Thoracic aorta (tissue), 2 donors: Measurements from ENCODE around the gene MPDU1. TPM values are rescaled to one million over a fixed set of nuclear protein-coding genes. Genes with fewer than 3 reads are reported as not detected.
A peak's percentile ranks its signal among the peaks of the same experiment; 100 is the strongest.

ENCODE experiments used
- ATAC-seq: fragments of 150-250 bp; one replicate; pipeline ENCODE4 v1.8.0; 2017; ENCODE audit warnings: low read depth; ENCODE audit not compliant: insufficient number of reproducible peaks, low FRiP score
- DNase-seq: peaks from one replicate; pipeline ENCODE4 v3.0.0-alpha.2; 2020; ENCODE audit warnings: low spot score
- H3K27ac ChIP-seq, 2 donors: fragments of 200-600 bp; sonication (generic); 1 replicate in 1 of 2; 2 replicates in 1 of 2; pipeline ENCODE4 v1.5.1; 2016; ENCODE audit warnings: mild to moderate bottlenecking in 2 of 2, moderate library complexity in 2 of 2
- H3K27me3 ChIP-seq: fragments of 200-600 bp; sonication (generic); replicated peaks from 2 replicates; pipeline ENCODE4 v1.6.0; 2016; ENCODE audit warnings: mild to moderate bottlenecking; ENCODE audit not compliant: insufficient read depth
- H3K36me3 ChIP-seq: fragments of 200-600 bp; sonication (generic); one replicate; pipeline ENCODE4 v1.5.1; 2016
- H3K4me1 ChIP-seq, 2 donors: fragments of 200-600 bp; sonication (generic); 1 replicate in 1 of 2; 2 replicates in 1 of 2; pipeline versions ENCODE4 v1.5.1 to v1.6.0; 2016; ENCODE audit warnings: low read depth in 2 of 2, mild to moderate bottlenecking in 1 of 2; ENCODE audit not compliant: control insufficient read depth in 1 of 2
- H3K4me3 ChIP-seq: fragments of 200-600 bp; sonication (generic); 2 replicates; pipeline ENCODE4 v1.5.1; 2016; ENCODE audit warnings: mild to moderate bottlenecking
- H3K9me3 ChIP-seq: fragments of 200-600 bp; sonication (generic); 2 replicates; pipeline ENCODE4 v1.5.1; 2016
- CTCF ChIP-seq: fragments of 200-600 bp; sonication (generic); IDR thresholded peaks from one replicate; pipeline ENCODE4 v1.5.1; 2019; ENCODE audit warnings: antibody characterized with exemption
- total RNA-seq, 2 donors: library from RNA; depleted of rRNA; stranded (reverse); fragments of >200 nt; gene quantifications; one replicate each; pipeline versions ENCODE4 v1.1.0 to v1.2.3, GENCODE V29; 2016

MPDU1 gene
- total RNA-seq, 2 donors from 2014 or later, result 31.1 to 38.9 TPM

DNA sequence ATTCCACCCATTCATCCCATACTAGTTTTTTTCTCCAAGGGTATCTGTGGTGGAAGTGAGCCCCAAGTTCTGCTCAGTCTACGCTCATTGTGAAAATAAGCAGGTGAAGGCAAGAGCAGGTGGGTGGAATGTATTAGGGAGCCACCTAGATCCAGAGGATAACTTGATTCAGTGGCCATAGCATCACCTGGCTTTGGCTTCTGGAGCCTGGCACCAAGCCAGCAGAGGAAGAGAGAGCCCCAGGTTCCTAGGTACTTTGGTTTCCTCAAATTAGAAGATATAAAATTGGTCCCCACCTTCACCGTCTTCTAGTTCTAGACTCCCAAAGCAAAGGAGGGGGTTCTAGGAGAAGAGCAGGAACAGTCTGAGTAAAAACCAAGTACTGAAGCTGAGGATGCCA lies 27.0 kb downstream of the MPDU1 start:
- Histone ChIP-seq H3K27ac (no peak overlapping the region), H3K4me3 (no peak overlapping the region), H3K4me1 (peaks cover 18 to 38% of the 10 kb centered on the region in 2 donors), H3K9me3 (no peaks in the 10 kb centered on the region), H3K27me3 (no peaks in the 10 kb centered on the region), H3K36me3 (peaks cover 7% of the 10 kb centered on the region)
- ATAC-seq (no peak), DNase-seq (no peak)
- no peak for TF ChIP-seq CTCF

- no peak overlapping the region for H3K4me3 ChIP-seq
- no peak for ATAC-seq
- peaks cover 4% of the 10 kb centered on the region for H3K36me3 ChIP-seq
- H3K27ac ChIP-seq, result no peak overlapping the region
- H3K4me1 ChIP-seq, result peaks cover 18 to 38% of the 10 kb centered on the region in 2 donors
- H3K27me3 ChIP-seq, result no peaks in the 10 kb centered on the region
- DNase-seq, result no peak
- no peaks in the 10 kb centered on the region for H3K9me3 ChIP-seq
- TF ChIP-seq CTCF, result no peak
These were observed 28.1 kb downstream of the MPDU1 start for GRCh38 chr17:7611635-7612293.

DNA sequence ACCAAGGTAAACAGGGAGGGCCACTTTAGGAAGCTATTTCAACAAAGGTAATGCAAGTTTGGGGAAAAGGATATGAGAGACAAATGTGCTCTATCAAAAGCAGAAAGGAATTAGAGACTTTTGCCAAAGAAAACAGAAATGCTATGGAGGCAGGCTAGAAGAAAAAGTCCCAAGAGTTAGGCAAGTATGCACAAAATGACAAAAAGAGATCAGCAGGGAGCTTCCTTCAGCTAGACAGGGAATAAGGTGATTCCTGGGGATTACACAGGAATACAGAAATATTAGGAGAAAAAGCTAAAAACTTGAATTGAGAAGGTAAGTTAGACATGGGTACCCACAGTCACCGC lies 28.6 kb downstream of the MPDU1 start:
- Histone ChIP-seq H3K4me3 (no peak overlapping the region), H3K36me3 (peaks cover 4% of the 10 kb centered on the region), H3K27ac (no peak overlapping the region), H3K4me1 (peaks cover 18 to 38% of the 10 kb centered on the region in 2 donors), H3K27me3 (no peaks in the 10 kb centered on the region), H3K9me3 (no peaks in the 10 kb centered on the region)
- no peak for ATAC-seq
- no peak for DNase-seq
- TF ChIP-seq CTCF, result no peak

DNA sequence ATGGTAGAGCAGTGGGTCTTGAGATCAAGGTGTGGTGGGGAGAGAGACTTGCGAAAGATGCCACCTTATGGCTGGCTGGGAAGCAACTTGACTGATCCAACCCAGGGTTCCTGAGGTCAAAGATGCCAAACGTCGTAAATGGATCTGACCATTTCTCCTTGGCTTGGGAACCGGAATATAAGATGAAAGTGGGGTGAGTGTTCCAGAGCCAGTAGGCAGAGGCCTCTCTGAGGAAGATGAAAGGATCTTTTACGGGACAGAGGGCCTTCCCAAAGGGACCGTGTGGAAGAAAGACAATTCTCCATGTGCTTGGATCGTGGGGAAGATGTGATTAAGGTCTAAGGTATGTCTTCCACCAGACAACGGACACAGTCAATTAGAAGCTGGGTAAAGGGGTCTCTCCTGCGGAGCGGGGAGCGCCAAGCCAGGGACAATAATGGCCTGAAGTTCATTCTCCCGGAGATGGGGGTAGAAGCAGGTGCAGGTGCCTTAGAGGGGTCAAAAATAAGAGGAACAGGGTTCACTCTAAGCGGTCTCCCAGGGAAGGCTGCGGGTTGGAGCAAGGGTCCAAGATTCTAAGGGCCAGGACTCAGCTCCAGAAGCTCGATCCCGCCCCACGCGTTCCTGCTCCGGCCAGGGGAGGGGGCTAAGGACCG lies 30.2 kb downstream of the MPDU1 start:
- no peak for TF ChIP-seq CTCF
- H3K4me1 ChIP-seq, result peaks cover 18 to 38% of the 10 kb centered on the region in 2 donors
- ATAC-seq (no peak), DNase-seq (no peak)
- no peaks in the 10 kb centered on the region for H3K27me3 ChIP-seq
- H3K36me3 ChIP-seq, result peaks cover 4% of the 10 kb centered on the region
- peak overlapping the region; percentile 76 to 84 for H3K27ac ChIP-seq
- H3K9me3 ChIP-seq, result no peaks in the 10 kb centered on the region
- peak overlapping the region; percentile 92 for H3K4me3 ChIP-seq

DNA sequence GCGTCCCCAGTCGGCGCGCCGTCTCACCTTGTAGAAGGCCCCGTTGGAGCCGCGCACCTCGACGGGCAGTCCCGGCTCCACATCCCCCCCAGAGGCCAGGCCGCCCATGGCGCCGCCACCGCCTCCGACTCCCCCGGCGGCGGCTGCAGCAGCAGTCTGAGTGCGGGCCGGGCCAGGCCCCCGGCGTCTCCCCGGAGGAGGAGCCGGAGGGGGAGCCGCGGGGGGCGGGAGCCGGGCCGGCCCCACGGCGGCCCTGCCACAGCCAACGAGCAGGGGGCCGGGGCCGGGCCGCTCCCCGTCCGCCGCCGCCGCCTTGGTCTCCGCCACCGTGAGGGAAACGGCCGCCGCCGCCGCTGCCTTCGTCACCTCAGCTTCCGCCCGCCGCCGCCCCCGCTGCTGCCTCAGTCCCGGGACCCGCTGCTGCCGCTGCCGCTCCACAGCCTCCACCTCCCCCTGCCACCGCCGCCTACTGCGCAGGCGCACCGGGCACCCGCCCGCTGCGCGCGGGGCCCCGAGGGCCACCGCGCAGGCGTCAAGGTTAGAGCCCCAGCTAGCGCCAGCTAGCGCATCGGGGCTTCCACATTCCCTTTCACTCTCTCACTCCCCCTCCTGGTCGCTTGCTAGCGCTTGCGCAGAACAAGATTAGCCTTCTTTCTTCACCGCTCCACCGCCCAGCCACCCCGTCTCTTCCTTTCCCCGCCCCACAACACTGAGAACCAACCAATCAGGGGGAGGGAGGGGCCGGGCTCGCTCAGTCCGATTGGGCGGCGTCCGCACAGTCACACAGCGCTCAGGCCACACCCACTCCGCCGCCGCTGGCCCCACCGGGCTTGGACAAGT lies 31.0 kb downstream of the MPDU1 start, which contains the start of gene FXR2:
Gene FXR2 (minus strand): TSS at position 473 of the 840 bp plus-strand sequence. CDS start 365 bp downstream, at position 108.
- Histone ChIP-seq H3K4me1 (peaks cover 15 to 38% of the 10 kb centered on the region in 2 donors), H3K9me3 (no peaks in the 10 kb centered on the region), H3K4me3 (peak within 1 kb of the TSS; percentile 92), H3K27ac (peak within 1 kb of the TSS; percentile 76 to 84), H3K27me3 (no peaks in the 10 kb centered on the region), H3K36me3 (peaks cover 4% of the 10 kb centered on the region)
- peak; percentile 98 for DNase-seq
- peak; percentile 33 for TF ChIP-seq CTCF
- peak; percentile 98 for ATAC-seq
